ENCODE data around the gene COLQ.
"Not testable (repeated sequence)": the region's sequence is repeated elsewhere in the genome, so short reads cannot be mapped to it uniquely, and the experiment has no call there.

Gene COLQ

GRCh38 chr3:15541371-15541770, 19.9 kb upstream of the COLQ start:
- TF ChIP-seq POLR2A (IDR thresholded peaks at IDR 0.05; ENCODE audit: low read depth, low read length) = no peak
- TF ChIP-seq TAF1 (IDR thresholded peaks at IDR 0.05; ENCODE audit: low read depth, low read length) = no peak
- TF ChIP-seq PAX5 (IDR thresholded peaks at IDR 0.05; ENCODE audit: insufficient read depth, low read length, severe bottlenecking) = no peak
- TF ChIP-seq SPI1 (IDR thresholded peaks at IDR 0.05; ENCODE audit: low read depth, low read length) = no peak
- no peak for TF ChIP-seq POU2F2 (IDR thresholded peaks at IDR 0.05; ENCODE audit: low read depth, low read length)
- no peak for TF ChIP-seq POLR2AphosphoS5 (IDR thresholded peaks at IDR 0.05; ENCODE audit: low read depth, low read length)
- no peak for FAIRE-seq

GRCh38 chr3:15539066-15539465, 17.6 kb upstream of the COLQ start:
- no peak for FAIRE-seq
- TF ChIP-seq POLR2A (IDR thresholded peaks at IDR 0.05; ENCODE audit: low read depth, low read length) (no peak), POLR2AphosphoS5 (IDR thresholded peaks at IDR 0.05; ENCODE audit: low read depth, low read length) (no peak), PAX5 (IDR thresholded peaks at IDR 0.05; ENCODE audit: insufficient read depth, low read length, severe bottlenecking) (no peak), SPI1 (IDR thresholded peaks at IDR 0.05; ENCODE audit: low read depth, low read length) (no peak), TAF1 (IDR thresholded peaks at IDR 0.05; ENCODE audit: low read depth, low read length) (no peak), POU2F2 (IDR thresholded peaks at IDR 0.05; ENCODE audit: low read depth, low read length) (no peak)

More at GRCh38 chr3:15541371-15541770, 19.9 kb upstream of the COLQ start:
- no peak for DNase-seq (ENCODE audit: insufficient read length, low spot score)

GRCh38 chr3:15538345-15538744, 16.8 kb upstream of the COLQ start:
- DNase-seq (ENCODE audit: insufficient read length, low spot score) (no peak), FAIRE-seq (no peak)
- TF ChIP-seq POLR2A (IDR thresholded peaks at IDR 0.05; ENCODE audit: low read depth, low read length) (no peak), POU2F2 (IDR thresholded peaks at IDR 0.05; ENCODE audit: low read depth, low read length) (no peak), PAX5 (IDR thresholded peaks at IDR 0.05; ENCODE audit: insufficient read depth, low read length, severe bottlenecking) (no peak), SPI1 (IDR thresholded peaks at IDR 0.05; ENCODE audit: low read depth, low read length) (no peak), POLR2AphosphoS5 (IDR thresholded peaks at IDR 0.05; ENCODE audit: low read depth, low read length) (no peak), TAF1 (IDR thresholded peaks at IDR 0.05; ENCODE audit: low read depth, low read length) (no peak)

More at GRCh38 chr3:15539066-15539465, 17.6 kb upstream of the COLQ start:
- no peak for DNase-seq (ENCODE audit: insufficient read length, low spot score)

- no peak for FAIRE-seq
- TF ChIP-seq TAF1 (IDR thresholded peaks at IDR 0.05; ENCODE audit: low read depth, low read length) = no peak
- no peak for TF ChIP-seq PAX5 (IDR thresholded peaks at IDR 0.05; ENCODE audit: insufficient read depth, low read length, severe bottlenecking)
- no peak for TF ChIP-seq SPI1 (IDR thresholded peaks at IDR 0.05; ENCODE audit: low read depth, low read length)
- TF ChIP-seq POU2F2 (IDR thresholded peaks at IDR 0.05; ENCODE audit: low read depth, low read length) = no peak
- TF ChIP-seq POLR2A (IDR thresholded peaks at IDR 0.05; ENCODE audit: low read depth, low read length) = no peak
- TF ChIP-seq POLR2AphosphoS5 (IDR thresholded peaks at IDR 0.05; ENCODE audit: low read depth, low read length) = no peak
- DNase-seq (ENCODE audit: insufficient read length, low spot score) = no peak
Measured at GRCh38 chr3:15536856-15537255, 15.3 kb upstream of the COLQ start.

GRCh38 chr3:15535732-15536131, 14.2 kb upstream of the COLQ start:
- TF ChIP-seq POU2F2 (IDR thresholded peaks at IDR 0.05; ENCODE audit: low read depth, low read length) = no peak
- no peak for TF ChIP-seq POLR2A (IDR thresholded peaks at IDR 0.05; ENCODE audit: low read depth, low read length)
- no peak for TF ChIP-seq SPI1 (IDR thresholded peaks at IDR 0.05; ENCODE audit: low read depth, low read length)
- TF ChIP-seq PAX5 (IDR thresholded peaks at IDR 0.05; ENCODE audit: insufficient read depth, low read length, severe bottlenecking) = no peak
- no peak for TF ChIP-seq POLR2AphosphoS5 (IDR thresholded peaks at IDR 0.05; ENCODE audit: low read depth, low read length)
- TF ChIP-seq TAF1 (IDR thresholded peaks at IDR 0.05; ENCODE audit: low read depth, low read length) = no peak
- DNase-seq (ENCODE audit: insufficient read length, low spot score) = no peak
- peak; percentile 38 for FAIRE-seq

GRCh38 chr3:15532614-15533013, 11.1 kb upstream of the COLQ start:
- not testable (repeated sequence) for DNase-seq (ENCODE audit: insufficient read length, low spot score); FAIRE-seq

- FAIRE-seq = no peak
- DNase-seq (ENCODE audit: insufficient read length, low spot score) = no peak
- TF ChIP-seq PAX5 (IDR thresholded peaks at IDR 0.05; ENCODE audit: insufficient read depth, low read length, severe bottlenecking) (no peak), SPI1 (IDR thresholded peaks at IDR 0.05; ENCODE audit: low read depth, low read length) (no peak), POLR2AphosphoS5 (IDR thresholded peaks at IDR 0.05; ENCODE audit: low read depth, low read length) (no peak)
Measured at GRCh38 chr3:15531346-15531745, 9.8 kb upstream of the COLQ start.

GRCh38 chr3:15528854-15529537, 7.5 kb upstream of the COLQ start:
- FAIRE-seq (no peak), DNase-seq (ENCODE audit: insufficient read length, low spot score) (no peak)
- TF ChIP-seq TAF1 (IDR thresholded peaks at IDR 0.05; ENCODE audit: low read depth, low read length) (no peak), POU2F2 (IDR thresholded peaks at IDR 0.05; ENCODE audit: low read depth, low read length) (no peak), POLR2AphosphoS5 (IDR thresholded peaks at IDR 0.05; ENCODE audit: low read depth, low read length) (no peak), POLR2A (IDR thresholded peaks at IDR 0.05; ENCODE audit: low read depth, low read length) (no peak), SPI1 (IDR thresholded peaks at IDR 0.05; ENCODE audit: low read depth, low read length) (no peak)

GRCh38 chr3:15527031-15527459, 5.5 kb upstream of the COLQ start:
- no peak for DNase-seq (ENCODE audit: insufficient read length, low spot score)
- no peak for FAIRE-seq
- TF ChIP-seq POLR2A (IDR thresholded peaks at IDR 0.05; ENCODE audit: low read depth, low read length) (no peak), PAX5 (IDR thresholded peaks at IDR 0.05; ENCODE audit: insufficient read depth, low read length, severe bottlenecking) (no peak), SPI1 (IDR thresholded peaks at IDR 0.05; ENCODE audit: low read depth, low read length) (no peak), TAF1 (IDR thresholded peaks at IDR 0.05; ENCODE audit: low read depth, low read length) (no peak), POLR2AphosphoS5 (IDR thresholded peaks at IDR 0.05; ENCODE audit: low read depth, low read length) (no peak), POU2F2 (IDR thresholded peaks at IDR 0.05; ENCODE audit: low read depth, low read length) (no peak)

GRCh38 chr3:15525790-15526189, 4.3 kb upstream of the COLQ start:
- no peak for TF ChIP-seq POLR2AphosphoS5 (IDR thresholded peaks at IDR 0.05; ENCODE audit: low read depth, low read length)
- no peak for TF ChIP-seq TAF1 (IDR thresholded peaks at IDR 0.05; ENCODE audit: low read depth, low read length)
- no peak for TF ChIP-seq POU2F2 (IDR thresholded peaks at IDR 0.05; ENCODE audit: low read depth, low read length)
- TF ChIP-seq PAX5 (IDR thresholded peaks at IDR 0.05; ENCODE audit: insufficient read depth, low read length, severe bottlenecking) = no peak
- TF ChIP-seq SPI1 (IDR thresholded peaks at IDR 0.05; ENCODE audit: low read depth, low read length) = no peak
- no peak for TF ChIP-seq POLR2A (IDR thresholded peaks at IDR 0.05; ENCODE audit: low read depth, low read length)
- DNase-seq (ENCODE audit: insufficient read length, low spot score) (no peak), FAIRE-seq (no peak)
